Smooth muscle cell (in vitro differentiated cells): ENCODE data around the gene SUSD5. TPM values are rescaled to one million over a fixed set of nuclear protein-coding genes. Genes with fewer than 3 reads are reported as not detected.

Experiments used
- DNase-seq: peaks from one replicate; lab custom pipeline; 2025; ENCODE audit not compliant: unreplicated experiment; lab: John Stamatoyannopoulos, UW
- H2AFZ ChIP-seq: fragments of 200-600 bp; sonication (generic); 2 replicates; pipeline ENCODE4 v1.6.0; 2016; ENCODE audit warnings: antibody characterized with exemption, low read depth, mild to moderate bottlenecking
- H3F3A ChIP-seq: fragments of 200-600 bp; sonication (generic); 2 replicates; pipeline ENCODE4 v1.6.0; 2017; ENCODE audit warnings: antibody characterized with exemption, low read depth
- H3K27ac ChIP-seq: fragments of 200-600 bp; sonication (generic); 2 replicates; pipeline ENCODE4 v1.5.1; 2016; ENCODE audit warnings: low read depth, mild to moderate bottlenecking
- H3K27me3 ChIP-seq: fragments of 200-600 bp; sonication (generic); 2 replicates; pipeline ENCODE4 v1.6.1; 2016; ENCODE audit warnings: low read depth, mild to moderate bottlenecking
- H3K36me3 ChIP-seq: fragments of 200-600 bp; sonication (generic); 2 replicates; pipeline ENCODE4 v1.5.1; 2016; ENCODE audit warnings: low read depth
- H3K4me1 ChIP-seq: fragments of 200-600 bp; sonication (generic); 2 replicates; pipeline ENCODE4 v1.5.1; 2016; ENCODE audit warnings: low read depth
- H3K4me2 ChIP-seq: fragments of 200-600 bp; sonication (generic); 2 replicates; pipeline ENCODE4 v1.6.0; 2016; ENCODE audit warnings: mild to moderate bottlenecking
- H3K4me3 ChIP-seq: fragments of 200-600 bp; sonication (generic); 2 replicates; pipeline ENCODE4 v1.5.1; 2016; ENCODE audit warnings: mild to moderate bottlenecking
- H3K79me2 ChIP-seq: fragments of 200-600 bp; sonication (generic); 2 replicates; pipeline ENCODE4 v1.6.0; 2016; ENCODE audit warnings: low read depth, mild to moderate bottlenecking
- H3K9ac ChIP-seq: fragments of 200-600 bp; sonication (generic); 2 replicates; pipeline ENCODE4 v1.6.0; 2016; ENCODE audit warnings: low read depth
- H3K9me3 ChIP-seq: fragments of 200-600 bp; sonication (generic); replicated peaks from 2 replicates; pipeline ENCODE4 v1.5.1; 2016; ENCODE audit warnings: low read depth
- H4K20me1 ChIP-seq: fragments of 200-600 bp; sonication (generic); 2 replicates; pipeline ENCODE4 v1.6.0; 2016; ENCODE audit warnings: low read depth
- CTCF ChIP-seq: fragments of 200-600 bp; sonication (generic); IDR thresholded peaks from 2 replicates; pipeline ENCODE4 v1.5.1; 2017; ENCODE audit warnings: borderline replicate concordance, mild to moderate bottlenecking, antibody characterized with exemption; ENCODE audit not compliant: insufficient read depth, poor library complexity, severe bottlenecking
- WGBS: methylation state at CpG from one replicate; pipeline ENCODE4 v1.1.7; 2016; ENCODE audit warnings: low lambda C conversion rate; 5-methylcytosine and 5-hydroxymethylcytosine counted together
- polyA plus RNA-seq: library from polyadenylated mRNA; unstranded; fragments of >200 nt; fragmentation: Nextera tagmentation; extraction: Ambion mirVana; gene quantifications from 2 replicates; pipeline ENCODE4 v1.2.1, GENCODE V29; 2016
- total RNA-seq: library from RNA; depleted of rRNA; stranded (reverse); fragments of >200 nt; gene quantifications from 2 replicates; pipeline ENCODE4 v1.2.3, GENCODE V29; 2014

Gene SUSD5
- total and polyA plus RNA-seq, 2 experiments from 2014 or later = 1.4 to 1.6 TPM

GRCh38 chr3:33159981-33160380 lies 58.6 kb downstream of the SUSD5 start:
- DNase-seq = no peak
- Histone ChIP-seq H3K27me3 (no peaks in the 10 kb centered on the region), H2AFZ (no peak overlapping the region), H3K36me3 (no peaks in the 10 kb centered on the region), H3K9me3 (no peaks in the 10 kb centered on the region), H3K79me2 (no peaks in the 10 kb centered on the region), H4K20me1 (no peaks in the 10 kb centered on the region), H3K4me1 (no peaks in the 10 kb centered on the region), H3K9ac (no peak overlapping the region), H3K4me2 (no peak overlapping the region), H3K4me3 (no peak overlapping the region), H3F3A (no peaks in the 10 kb centered on the region), H3K27ac (no peak overlapping the region)
- WGBS = 57% methylated on average over 3 of the region's 3 CpGs
- TF ChIP-seq CTCF = no peak

GRCh38 chr3:33159234-33159633 lies 59.4 kb downstream of the SUSD5 start:
- H3K4me3 ChIP-seq = no peak overlapping the region
- no peaks in the 10 kb centered on the region for H4K20me1 ChIP-seq
- H3K36me3 ChIP-seq = no peaks in the 10 kb centered on the region
- no peak overlapping the region for H3K27ac ChIP-seq
- no peak for DNase-seq
- H3K79me2 ChIP-seq = no peaks in the 10 kb centered on the region
- no peak overlapping the region for H2AFZ ChIP-seq
- H3K27me3 ChIP-seq = no peaks in the 10 kb centered on the region
- no peaks in the 10 kb centered on the region for H3F3A ChIP-seq
- no peak overlapping the region for H3K4me2 ChIP-seq
- WGBS = 93% methylated on average over 4 of the region's 4 CpGs
- TF ChIP-seq CTCF = no peak
- no peak overlapping the region for H3K9ac ChIP-seq
- H3K4me1 ChIP-seq = no peaks in the 10 kb centered on the region
- no peaks in the 10 kb centered on the region for H3K9me3 ChIP-seq

DNA sequence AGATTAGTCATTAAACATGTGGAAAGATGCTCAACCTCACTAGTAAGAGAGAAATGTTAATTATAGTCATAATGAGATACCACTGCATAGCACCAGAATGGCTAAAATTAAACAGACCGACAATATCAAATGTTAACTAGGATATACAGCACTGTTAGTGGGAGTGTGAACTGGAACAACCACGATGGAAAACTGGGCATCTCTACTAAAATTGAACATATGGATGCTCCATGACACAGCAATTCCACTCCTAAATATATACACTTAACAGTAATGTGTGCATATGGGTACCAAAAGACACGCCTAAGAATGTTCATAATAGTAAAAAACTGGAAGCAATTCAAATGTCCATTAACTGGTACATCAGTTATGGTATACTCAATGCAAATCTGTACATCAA lies 63.3 kb downstream of the SUSD5 start:
- H3K9me3 ChIP-seq = no peaks in the 10 kb centered on the region
- no peak overlapping the region for H3K9ac ChIP-seq
- H3F3A ChIP-seq = no peaks in the 10 kb centered on the region
- no peaks in the 10 kb centered on the region for H4K20me1 ChIP-seq
- WGBS = 85% methylated on average over 3 of the region's 3 CpGs
- no peak overlapping the region for H3K4me2 ChIP-seq
- no peaks in the 10 kb centered on the region for H3K4me1 ChIP-seq
- no peaks in the 10 kb centered on the region for H3K36me3 ChIP-seq
- no peaks in the 10 kb centered on the region for H3K27me3 ChIP-seq
- H2AFZ ChIP-seq = no peak overlapping the region
- no peaks in the 10 kb centered on the region for H3K79me2 ChIP-seq
- no peak overlapping the region for H3K27ac ChIP-seq
- DNase-seq = no peak
- TF ChIP-seq CTCF = no peak
- no peak overlapping the region for H3K4me3 ChIP-seq

- H3K27ac ChIP-seq = no peak overlapping the region
- no peaks in the 10 kb centered on the region for H3F3A ChIP-seq
- no peak for TF ChIP-seq CTCF
- no peaks in the 10 kb centered on the region for H3K9me3 ChIP-seq
- H2AFZ ChIP-seq = no peak overlapping the region
- no peaks in the 10 kb centered on the region for H3K79me2 ChIP-seq
- no peak overlapping the region for H3K9ac ChIP-seq
- no peaks in the 10 kb centered on the region for H3K4me1 ChIP-seq
- H3K4me3 ChIP-seq = no peak overlapping the region
- 91% methylated on average over 4 of the region's 4 CpGs for WGBS
- H4K20me1 ChIP-seq = no peaks in the 10 kb centered on the region
- H3K4me2 ChIP-seq = no peak overlapping the region
- H3K36me3 ChIP-seq = no peaks in the 10 kb centered on the region
- no peaks in the 10 kb centered on the region for H3K27me3 ChIP-seq
- DNase-seq = no peak
Measured at GRCh38 chr3:33153782-33154181, 64.8 kb downstream of the SUSD5 start.
